ENCODE data around the gene TM9SF4.
A peak's percentile ranks its signal among the peaks of the same experiment; 100 is the strongest.

Gene TM9SF4

GRCh38 chr20:32110727-32111126, 1.2 kb downstream of the TM9SF4 start:
- no peak for DNase-seq (ENCODE audit: low read depth)
- peak overlapping the region; percentile 85 for H3K4me3 ChIP-seq (ENCODE audit: control insufficient read depth, low read depth, low read length)
- TF ChIP-seq CTCF (IDR thresholded peaks at IDR 0.05; ENCODE audit: control insufficient read depth, insufficient read depth, low read depth, low read length, missing control alignments), result no peak

DNA sequence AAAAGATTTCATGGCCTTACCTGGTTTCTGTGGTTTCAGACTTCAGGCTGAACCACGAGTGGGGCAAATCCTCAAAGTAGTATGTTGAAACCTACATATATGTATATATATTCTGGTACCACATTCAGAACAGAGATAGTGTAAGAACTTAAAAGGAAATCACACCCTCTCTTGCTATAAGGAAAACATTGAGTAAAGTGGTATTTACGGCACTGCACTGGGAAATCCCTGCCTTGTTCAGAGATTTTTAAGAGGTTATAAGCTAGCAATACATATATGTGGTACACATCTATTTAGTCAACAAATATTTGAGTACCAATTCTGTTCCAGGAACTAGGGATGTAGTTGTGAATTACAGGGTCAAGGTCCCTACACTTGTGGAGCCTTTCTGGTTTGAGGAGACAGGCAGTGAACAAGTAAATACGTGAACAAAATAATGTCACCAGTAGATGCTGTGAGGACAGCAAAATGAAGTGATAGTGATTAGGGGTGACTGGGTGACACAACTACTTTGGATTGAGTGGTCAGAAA, 1.7 kb downstream of the TM9SF4 start:
- H3K4me3 ChIP-seq (ENCODE audit: control insufficient read depth, low read depth, low read length), result no peak overlapping the region
- DNase-seq (ENCODE audit: low read depth), result no peak
- no peak for TF ChIP-seq CTCF (IDR thresholded peaks at IDR 0.05; ENCODE audit: control insufficient read depth, insufficient read depth, low read depth, low read length, missing control alignments)

GRCh38 chr20:32111753-32112152, 2.2 kb downstream of the TM9SF4 start:
- H3K4me3 ChIP-seq (ENCODE audit: control insufficient read depth, low read depth, low read length), result no peak overlapping the region
- TF ChIP-seq CTCF (IDR thresholded peaks at IDR 0.05; ENCODE audit: control insufficient read depth, insufficient read depth, low read depth, low read length, missing control alignments), result no peak
- DNase-seq (ENCODE audit: low read depth), result no peak

DNA sequence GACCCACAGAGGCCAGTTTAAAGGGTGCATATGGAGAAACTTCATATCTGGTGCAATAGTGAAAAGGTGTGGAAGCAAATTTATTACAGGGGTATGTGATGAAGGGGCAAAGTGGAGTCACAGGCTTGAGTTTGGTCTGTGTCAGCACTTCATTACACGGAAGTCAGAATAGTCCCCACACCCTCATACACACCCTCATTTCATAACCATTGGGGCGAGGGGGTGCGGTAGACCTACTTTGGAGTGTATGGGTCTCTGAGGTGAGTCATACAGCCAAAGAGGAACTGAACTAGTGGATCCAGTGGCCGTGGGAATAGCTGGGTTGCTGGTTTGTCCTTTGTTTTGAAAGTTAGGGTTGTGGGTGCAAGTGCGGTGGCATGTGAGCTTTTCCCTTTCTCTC, 3.3 kb downstream of the TM9SF4 start:
- TF ChIP-seq CTCF (IDR thresholded peaks at IDR 0.05; ENCODE audit: control insufficient read depth, insufficient read depth, low read depth, low read length, missing control alignments), result no peak
- DNase-seq (ENCODE audit: low read depth), result no peak
- no peak overlapping the region for H3K4me3 ChIP-seq (ENCODE audit: control insufficient read depth, low read depth, low read length)

- no peak for TF ChIP-seq CTCF (IDR thresholded peaks at IDR 0.05; ENCODE audit: control insufficient read depth, insufficient read depth, low read depth, low read length, missing control alignments)
- no peak for DNase-seq (ENCODE audit: low read depth)
Measured at GRCh38 chr20:32113591-32114260, 4.2 kb downstream of the TM9SF4 start.

GRCh38 chr20:32114305-32114960, 4.9 kb downstream of the TM9SF4 start:
- no peak overlapping the region for H3K4me3 ChIP-seq (ENCODE audit: control insufficient read depth, low read depth, low read length)
- TF ChIP-seq CTCF (IDR thresholded peaks at IDR 0.05; ENCODE audit: control insufficient read depth, insufficient read depth, low read depth, low read length, missing control alignments), result no peak
- DNase-seq (ENCODE audit: low read depth), result no peak

More at GRCh38 chr20:32113591-32114260, 4.2 kb downstream of the TM9SF4 start:
- H3K4me3 ChIP-seq (ENCODE audit: control insufficient read depth, low read depth, low read length), result no peak overlapping the region
